OCI-LY1 (cell line): ENCODE data around the gene REG3A.

Experiments used
- H2AFZ ChIP-seq: fragments of 200-600 bp; sonication (generic), shearing (Covaris generic); 2 replicates; pipeline ENCODE4 v1.6.0; 2014; ENCODE audit warnings: antibody characterized with exemption, mild to moderate bottlenecking, low read length
- H3F3A ChIP-seq: fragments of 200-600 bp; sonication (generic), shearing (Covaris generic); 2 replicates; pipeline ENCODE4 v1.6.0; 2014; ENCODE audit warnings: mild to moderate bottlenecking, antibody characterized with exemption, low read length, moderate library complexity; ENCODE audit not compliant: insufficient read depth
- H3K27ac ChIP-seq: fragments of 200-600 bp; sonication (generic); 2 replicates; pipeline ENCODE4 v1.5.1; 2014; ENCODE audit warnings: low read length, mixed run types, mild to moderate bottlenecking, low read depth; ENCODE audit not compliant: poor library complexity, severe bottlenecking
- H3K27me3 ChIP-seq: fragments of 200-600 bp; sonication (generic); 2 replicates; pipeline ENCODE4 v1.6.0; 2014; ENCODE audit warnings: antibody characterized with exemption, mild to moderate bottlenecking, low read length, moderate library complexity; ENCODE audit not compliant: insufficient read depth
- H3K36me3 ChIP-seq: fragments of 200-600 bp; sonication (generic); 2 replicates; pipeline ENCODE4 v1.6.1; 2014; ENCODE audit warnings: mild to moderate bottlenecking, antibody characterized with exemption, low read length, moderate library complexity, mixed read lengths; ENCODE audit not compliant: insufficient read depth
- H3K4me1 ChIP-seq: fragments of 200-600 bp; sonication (generic); 2 replicates; pipeline ENCODE4 v1.5.1; 2014; ENCODE audit warnings: mild to moderate bottlenecking, low read length, moderate library complexity; ENCODE audit not compliant: insufficient read depth, severe bottlenecking
- H3K4me2 ChIP-seq: fragments of 200-600 bp; sonication (generic), shearing (Covaris generic); 2 replicates; pipeline ENCODE4 v1.6.1; 2014; ENCODE audit warnings: low read length
- H3K4me3 ChIP-seq: fragments of 200-600 bp; sonication (generic); 2 replicates; pipeline ENCODE4 v1.5.1; 2014; ENCODE audit warnings: low read length, low read depth, mild to moderate bottlenecking, mixed read lengths; ENCODE audit not compliant: poor library complexity, severe bottlenecking
- H3K79me2 ChIP-seq: fragments of 200-600 bp; shearing (Covaris generic); 2 replicates; pipeline ENCODE4 v1.6.1; 2016; ENCODE audit warnings: mixed run types, low read length, mixed read lengths; ENCODE audit not compliant: insufficient read depth
- H3K9ac ChIP-seq: fragments of 200-600 bp; sonication (generic), shearing (Covaris generic); 2 replicates; pipeline ENCODE4 v1.6.1; 2014; ENCODE audit warnings: mild to moderate bottlenecking, low read length, mixed read lengths
- H3K9me2 ChIP-seq: fragments of 200-600 bp; sonication (generic), shearing (Covaris generic); 2 replicates; pipeline ENCODE4 v1.6.1; 2014; ENCODE audit warnings: low read depth, mild to moderate bottlenecking, low read length, mixed read lengths
- H3K9me3 ChIP-seq: fragments of 200-600 bp; shearing (Covaris generic); 2 replicates; pipeline ENCODE4 v1.6.1; 2014; ENCODE audit warnings: low read length, mixed read lengths
- H4K20me1 ChIP-seq: fragments of 200-600 bp; sonication (generic), shearing (Covaris generic); 2 replicates; pipeline ENCODE4 v1.6.0; 2016; ENCODE audit warnings: mild to moderate bottlenecking, low read length; ENCODE audit not compliant: insufficient read depth
- EZH2 ChIP-seq: fragments of 200-600 bp; sonication (generic), shearing (Covaris generic); IDR thresholded peaks from 2 replicates; pipeline ENCODE4 v1.8.0; 2017; ENCODE audit warnings: borderline replicate concordance, mixed run types, mild to moderate bottlenecking, antibody characterized with exemption, low read length, moderate library complexity, mixed read lengths
- TF ChIP-seq, protein P1 (sequence below): fragments of 200-600 bp; sonication (generic), shearing (Covaris generic); IDR thresholded peaks from 2 replicates; pipeline ENCODE4 v1.5.1; 2017; ENCODE audit warnings: mild to moderate bottlenecking, antibody characterized with exemption, low read length, moderate library complexity, mixed read lengths

Gene REG3A

GRCh38 chr2:79191081-79191480 is 31.5 kb upstream of the REG3A start:
- H3K4me2 ChIP-seq: no peak overlapping the region
- H3K27ac ChIP-seq: no peak overlapping the region
- no peaks in the 10 kb centered on the region for H4K20me1 ChIP-seq
- H3F3A ChIP-seq: no peaks in the 10 kb centered on the region
- H3K79me2 ChIP-seq: no peaks in the 10 kb centered on the region
- no peak overlapping the region for H3K9ac ChIP-seq
- no peak overlapping the region for H3K4me3 ChIP-seq
- no peaks in the 10 kb centered on the region for H3K9me3 ChIP-seq
- no peak for TF ChIP-seq EZH2
- TF ChIP-seq, protein P1, sequence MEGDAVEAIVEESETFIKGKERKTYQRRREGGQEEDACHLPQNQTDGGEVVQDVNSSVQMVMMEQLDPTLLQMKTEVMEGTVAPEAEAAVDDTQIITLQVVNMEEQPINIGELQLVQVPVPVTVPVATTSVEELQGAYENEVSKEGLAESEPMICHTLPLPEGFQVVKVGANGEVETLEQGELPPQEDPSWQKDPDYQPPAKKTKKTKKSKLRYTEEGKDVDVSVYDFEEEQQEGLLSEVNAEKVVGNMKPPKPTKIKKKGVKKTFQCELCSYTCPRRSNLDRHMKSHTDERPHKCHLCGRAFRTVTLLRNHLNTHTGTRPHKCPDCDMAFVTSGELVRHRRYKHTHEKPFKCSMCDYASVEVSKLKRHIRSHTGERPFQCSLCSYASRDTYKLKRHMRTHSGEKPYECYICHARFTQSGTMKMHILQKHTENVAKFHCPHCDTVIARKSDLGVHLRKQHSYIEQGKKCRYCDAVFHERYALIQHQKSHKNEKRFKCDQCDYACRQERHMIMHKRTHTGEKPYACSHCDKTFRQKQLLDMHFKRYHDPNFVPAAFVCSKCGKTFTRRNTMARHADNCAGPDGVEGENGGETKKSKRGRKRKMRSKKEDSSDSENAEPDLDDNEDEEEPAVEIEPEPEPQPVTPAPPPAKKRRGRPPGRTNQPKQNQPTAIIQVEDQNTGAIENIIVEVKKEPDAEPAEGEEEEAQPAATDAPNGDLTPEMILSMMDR: no peak
- H3K4me1 ChIP-seq: no peaks in the 10 kb centered on the region
- H3K9me2 ChIP-seq: no peaks in the 10 kb centered on the region
- H2AFZ ChIP-seq: no peak overlapping the region
- no peaks in the 10 kb centered on the region for H3K27me3 ChIP-seq
- no peaks in the 10 kb centered on the region for H3K36me3 ChIP-seq

DNA sequence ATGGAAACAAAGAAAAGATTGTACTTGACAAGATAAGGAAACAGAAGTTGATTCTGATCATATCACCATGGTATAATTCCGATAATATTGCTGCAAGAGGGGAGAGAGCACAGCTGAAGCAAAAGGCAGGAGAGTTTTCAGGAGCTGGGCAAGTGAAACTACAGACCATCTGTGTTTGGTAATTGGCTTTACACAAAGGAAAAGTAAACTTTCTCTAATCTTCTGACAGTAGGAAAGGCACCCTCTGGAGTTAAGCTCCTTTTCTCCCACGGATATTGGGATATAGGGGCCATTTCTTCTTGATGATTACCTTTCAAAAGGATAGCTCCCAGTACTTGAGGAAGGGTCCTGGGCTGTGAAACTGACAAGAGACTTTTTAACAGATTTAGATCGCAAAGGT is 29.9 kb upstream of the REG3A start:
- no peak overlapping the region for H3K4me2 ChIP-seq
- H3K79me2 ChIP-seq: no peaks in the 10 kb centered on the region
- no peaks in the 10 kb centered on the region for H3F3A ChIP-seq
- no peak overlapping the region for H3K4me3 ChIP-seq
- H3K9ac ChIP-seq: no peak overlapping the region
- H3K4me1 ChIP-seq: no peaks in the 10 kb centered on the region
- TF ChIP-seq, protein P1: no peak
- TF ChIP-seq EZH2: no peak
- H3K27me3 ChIP-seq: no peaks in the 10 kb centered on the region
- H3K27ac ChIP-seq: no peak overlapping the region
- no peaks in the 10 kb centered on the region for H3K36me3 ChIP-seq
- no peaks in the 10 kb centered on the region for H3K9me3 ChIP-seq
- no peaks in the 10 kb centered on the region for H4K20me1 ChIP-seq
- no peaks in the 10 kb centered on the region for H3K9me2 ChIP-seq
- no peak overlapping the region for H2AFZ ChIP-seq

DNA sequence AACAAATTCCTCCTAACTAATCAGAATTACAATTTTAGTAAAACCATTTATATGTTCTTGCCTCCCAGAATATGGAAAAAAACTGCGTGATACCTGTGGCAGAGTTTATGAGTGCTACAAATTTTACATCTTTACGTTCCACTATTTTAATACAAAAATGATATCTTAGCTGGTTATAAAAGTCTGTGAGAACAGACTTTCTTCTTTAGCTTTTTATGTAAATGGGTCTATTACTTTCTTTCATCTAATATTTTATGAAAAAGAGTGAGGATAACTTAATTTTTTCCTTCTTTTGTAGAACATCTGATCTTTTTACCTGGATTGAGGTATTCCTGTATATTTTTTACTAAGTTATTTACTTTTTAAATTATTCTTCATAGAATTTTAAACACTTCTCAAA is 22.1 kb upstream of the REG3A start:
- no peak overlapping the region for H3K27ac ChIP-seq
- TF ChIP-seq, protein P1: no peak
- TF ChIP-seq EZH2: no peak
- H3K9ac ChIP-seq: no peak overlapping the region
- no peak overlapping the region for H2AFZ ChIP-seq
- no peaks in the 10 kb centered on the region for H3F3A ChIP-seq
- no peaks in the 10 kb centered on the region for H3K27me3 ChIP-seq
- no peaks in the 10 kb centered on the region for H3K36me3 ChIP-seq
- H3K9me3 ChIP-seq: peaks cover 3% of the 10 kb centered on the region; the same call in 1 of the 2 replicates
- no peaks in the 10 kb centered on the region for H3K4me1 ChIP-seq
- no peak overlapping the region for H3K4me3 ChIP-seq
- H3K4me2 ChIP-seq: no peak overlapping the region
- H3K79me2 ChIP-seq: no peaks in the 10 kb centered on the region
- H4K20me1 ChIP-seq: no peaks in the 10 kb centered on the region
- no peaks in the 10 kb centered on the region for H3K9me2 ChIP-seq
